GM23338 (cell line): Measurements from ENCODE around the gene PIGB. TPM values are rescaled to one million over a fixed set of nuclear protein-coding genes. Genes with fewer than 3 reads are reported as not detected.

Experiments used
- ATAC-seq: fragments of 200-7000 bp; cut with Tn5 transposase; 3 replicates; pipeline ENCODE4 v1.9.1; 2020
- DNase-seq: peaks from one replicate; pipeline ENCODE4 v3.0.0-alpha.2; 2015; ENCODE audit warnings: low spot score
- H2AFZ ChIP-seq: fragments of 200-600 bp; sonication (generic); 2 replicates; pipeline ENCODE4 v1.8.0; 2016; ENCODE audit warnings: antibody characterized with exemption, mild to moderate bottlenecking, moderate library complexity
- H3F3A ChIP-seq: fragments of 200-600 bp; sonication (generic); replicated peaks from 2 replicates; pipeline ENCODE4 v1.8.0; 2017; ENCODE audit warnings: antibody characterized with exemption, mixed run types, low read depth
- H3K27ac ChIP-seq: fragments of 200-600 bp; sonication (generic); 2 replicates; pipeline ENCODE4 v1.6.1; 2016; ENCODE audit warnings: low read depth
- H3K27me3 ChIP-seq: fragments of 200-600 bp; sonication (generic); 2 replicates; pipeline ENCODE4 v1.8.0; 2016; ENCODE audit warnings: mild to moderate bottlenecking, mixed run types, moderate library complexity; ENCODE audit not compliant: insufficient read depth
- H3K36me3 ChIP-seq: fragments of 200-600 bp; sonication (generic); 2 replicates; pipeline ENCODE4 v1.8.0; 2016; ENCODE audit warnings: mild to moderate bottlenecking; ENCODE audit not compliant: insufficient read depth
- H3K4me1 ChIP-seq: fragments of 200-600 bp; sonication (generic); 2 replicates; pipeline ENCODE4 v1.8.0; 2016; ENCODE audit warnings: mild to moderate bottlenecking, moderate library complexity; ENCODE audit not compliant: insufficient read depth
- H3K4me2 ChIP-seq: fragments of 200-600 bp; sonication (generic); 2 replicates; pipeline ENCODE4 v1.7.1; 2017; ENCODE audit warnings: mixed run types
- H3K4me3 ChIP-seq: fragments of 200-600 bp; sonication (generic); 2 replicates; pipeline ENCODE4 v1.6.1; 2016; ENCODE audit warnings: mixed run types
- H3K79me2 ChIP-seq: fragments of 200-600 bp; sonication (generic); replicated peaks from 2 replicates; pipeline ENCODE4 v1.8.0; 2017; ENCODE audit warnings: mild to moderate bottlenecking; ENCODE audit not compliant: insufficient read depth
- H3K9me2 ChIP-seq: fragments of 200-600 bp; sonication (generic); 2 replicates; pipeline ENCODE4 v1.8.0; 2017; ENCODE audit not compliant: insufficient read depth
- H4K20me1 ChIP-seq: fragments of 200-600 bp; sonication (generic); replicated peaks from 2 replicates; pipeline ENCODE4 v1.8.0; 2017; ENCODE audit warnings: mild to moderate bottlenecking; ENCODE audit not compliant: insufficient read depth
- H3K27ac Mint-ChIP-seq: 2 replicates; pipeline ENCODE4 v1.8.0; 2020; ENCODE audit warnings: inconsistent platforms, mild to moderate bottlenecking, moderate library complexity, mixed read lengths
- H3K27me3 Mint-ChIP-seq: 3 replicates; pipeline ENCODE4 v1.8.0; 2022; ENCODE audit warnings: low read depth, mild to moderate bottlenecking, moderate library complexity, mixed read lengths, inconsistent platforms; ENCODE audit not compliant: insufficient read depth, poor library complexity
- H3K36me3 Mint-ChIP-seq: 3 replicates; pipeline ENCODE4 v1.8.0; 2021; ENCODE audit warnings: low read depth, mild to moderate bottlenecking, inconsistent platforms, moderate library complexity, mixed read lengths
- H3K4me1 Mint-ChIP-seq: 3 replicates; pipeline ENCODE4 v1.8.0; 2020; ENCODE audit warnings: mild to moderate bottlenecking, inconsistent platforms, mixed read lengths
- H3K4me3 Mint-ChIP-seq: 3 replicates; pipeline ENCODE4 v1.8.0; 2021; ENCODE audit warnings: moderate library complexity, mild to moderate bottlenecking, inconsistent platforms, mixed read lengths
- H3K9me3 Mint-ChIP-seq: 3 replicates; pipeline ENCODE4 v1.8.0; 2020; ENCODE audit warnings: moderate library complexity, mild to moderate bottlenecking, inconsistent platforms, mixed read lengths
- CTCF ChIP-seq, 2 experiments: fragments of 200-600 bp in 1 of 2; sonication (generic) in 1 of 2; conservative IDR thresholded peaks; 2 replicates each; pipeline versions ENCODE4 v1.5.1 to v1.6.1; 2016 to 2017; ENCODE audit warnings: antibody characterized with exemption in 2 of 2, low read depth in 2 of 2, mild to moderate bottlenecking in 2 of 2, moderate library complexity in 1 of 2
- EZH2phosphoT487 ChIP-seq: fragments of 200-600 bp; sonication (generic); IDR thresholded peaks from one replicate; pipeline ENCODE4 v1.8.1; 2018; ENCODE audit warnings: antibody characterized with exemption; ENCODE audit not compliant: unreplicated experiment
- JUNB ChIP-seq: IDR thresholded peaks from one replicate; pipeline ENCODE4 v1.6.1; 2016; ENCODE audit warnings: antibody characterized with exemption; ENCODE audit not compliant: unreplicated experiment
- POLR2AphosphoS5 ChIP-seq: IDR thresholded peaks from 2 replicates; pipeline ENCODE4 v1.6.1; 2016; ENCODE audit warnings: antibody characterized with exemption, low read depth
- STAT1 ChIP-seq: IDR thresholded peaks from one replicate; pipeline ENCODE4 v1.6.1; 2016; ENCODE audit warnings: antibody characterized with exemption; ENCODE audit not compliant: unreplicated experiment
- ZNF331 ChIP-seq: fragments of 250-450 bp; sonication (Bioruptor Pico); IDR thresholded peaks from 2 replicates; pipeline ENCODE4 v1.5.0; 2020; ENCODE audit warnings: low read depth, mild to moderate bottlenecking, moderate library complexity
- ZNF462 ChIP-seq: fragments of 250-450 bp; sonication (Bioruptor Pico); IDR thresholded peaks from 2 replicates; pipeline ENCODE4 v1.5.0; 2020; ENCODE audit warnings: mild to moderate bottlenecking, moderate library complexity
- polyA plus RNA-seq: library from polyadenylated mRNA; unstranded; fragments of >200 nt; fragmentation: Nextera tagmentation; extraction: Ambion mirVana; gene quantifications from 2 replicates; pipeline ENCODE4 v1.2.1, GENCODE V29; 2016
- total RNA-seq: library from RNA; depleted of rRNA; stranded (reverse); fragments of >200 nt; shearing (Covaris generic); gene quantifications from 2 replicates; pipeline ENCODE4 v1.2.3, GENCODE V29; 2014

The PIGB gene
- total and polyA plus RNA-seq, 2 experiments from 2014 or later, result 6.1 to 9.0 TPM

GRCh38 chr15:55387027-55387426, 68.0 kb downstream of the PIGB start:
- Histone ChIP-seq H3K36me3 (no peaks in the 10 kb centered on the region), H2AFZ (no peak overlapping the region), H3K27me3 (no peaks in the 10 kb centered on the region), H3K27ac (no peak overlapping the region), H3K79me2 (no peaks in the 10 kb centered on the region), H3K4me1 (no peaks in the 10 kb centered on the region), H3K4me3 (no peak overlapping the region), H3K9me2 (0 out of 2 replicates have a peak, but pooled peaks cover 2% of the 10 kb centered on the region), H3F3A (no peaks in the 10 kb centered on the region), H3K4me2 (no peak overlapping the region), H4K20me1 (no peaks in the 10 kb centered on the region)
- DNase-seq (no peak), ATAC-seq (no peak)
- TF ChIP-seq ZNF331 (CRISPR knock-in tag) (no peak), CTCF (conservative IDR thresholded peaks at IDR 0.05; ENCODE audit: low read depth in 2 of 2) (no peak), STAT1 (no peak), POLR2AphosphoS5 (no peak), EZH2phosphoT487 (no peak), ZNF462 (CRISPR knock-in tag) (no peak), JUNB (no peak)
- Mint-ChIP-seq H3K4me3 (no peak overlapping the region), H3K9me3 (no peaks in the 10 kb centered on the region), H3K27ac (no peak overlapping the region), H3K27me3 (no peaks in the 10 kb centered on the region), H3K36me3 (peaks cover 4% of the 10 kb centered on the region; the same call in 1 of the 3 replicates), H3K4me1 (no peaks in the 10 kb centered on the region)
